ENCODE results near the gene NIPSNAP3A. TPM values are rescaled to one million over a fixed set of nuclear protein-coding genes. Genes with fewer than 3 reads are reported as not detected.
A peak's percentile ranks its signal among the peaks of the same experiment; 100 is the strongest.
"Not testable (repeated sequence)": the region's sequence is repeated elsewhere in the genome, so short reads cannot be mapped to it uniquely, and the experiment has no call there.

NIPSNAP3A gene
- total RNA-seq = 10 to 100 TPM; 16.8 to 28.1 (median 22.4) TPM
- long read RNA-seq, transcript NIPSNAP3A-201 (6 exons, 1,633 nt) = major isoform, 6 of 6 reads
- long read RNA-seq, partial matches to known transcripts = 0 of 6 reads
- long read RNA-seq, other reads (novel, unspliced or antisense) = 0 of 6 reads

DNA sequence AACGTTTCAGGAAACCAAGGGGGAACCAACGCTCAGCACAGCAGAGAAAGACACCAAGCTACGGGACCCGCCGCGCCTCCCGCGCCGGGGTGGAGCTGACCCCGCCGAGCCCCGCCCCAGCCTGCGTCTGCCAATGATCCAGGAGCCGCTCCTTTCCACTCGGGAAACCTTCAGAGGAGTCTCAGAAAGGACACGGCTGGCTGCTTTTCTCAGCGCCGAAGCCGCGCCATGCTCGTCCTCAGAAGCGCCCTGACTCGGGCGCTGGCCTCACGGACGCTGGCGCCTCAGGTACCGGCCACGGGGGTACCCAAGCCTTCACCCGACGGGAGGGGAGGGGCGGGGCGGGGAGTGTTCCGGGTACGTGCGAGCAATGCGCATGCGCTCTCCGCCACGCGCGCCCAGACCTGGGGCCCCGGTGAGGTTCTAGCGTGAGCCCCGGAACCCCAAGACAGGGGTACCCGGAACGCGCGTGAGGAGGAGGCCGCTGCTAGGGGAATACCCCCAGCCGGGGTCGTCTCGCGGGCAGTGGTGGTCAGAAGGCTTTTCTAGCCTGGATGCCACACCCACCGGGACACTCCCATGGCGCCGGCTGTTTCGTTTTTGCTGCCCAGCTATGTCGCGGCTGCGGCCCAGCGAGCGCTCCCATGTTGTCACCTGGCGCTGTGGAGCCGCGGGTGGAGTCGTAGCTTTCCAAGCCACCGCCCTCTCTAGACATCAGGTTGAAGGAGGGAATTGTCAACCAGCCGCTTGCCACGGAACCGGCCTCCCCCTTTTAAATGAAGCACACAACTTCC, at the start of gene NIPSNAP3A:
TSS of gene NIPSNAP3A (plus strand) at position 119 of the 794 bp plus-strand sequence. CDS start at position 229, 110 bp downstream.
- Histone ChIP-seq H3K36me3 (peaks cover 0 to 12% (median 4%) of the 10 kb centered on the region in 4 donors), H3K27me3 (no peaks in the 10 kb centered on the region), H3K4me1 (peaks cover 0 to 20% (median 4%) of the 10 kb centered on the region in 4 donors), H3K27ac (peak within 1 kb of the TSS; percentile 69 to 94 (median 86)), H3K4me3 (peak within 1 kb of the TSS; percentile 82 to 88 (median 86)), H3K9me3 (no peaks in the 10 kb centered on the region)
- TF ChIP-seq, protein P1, sequence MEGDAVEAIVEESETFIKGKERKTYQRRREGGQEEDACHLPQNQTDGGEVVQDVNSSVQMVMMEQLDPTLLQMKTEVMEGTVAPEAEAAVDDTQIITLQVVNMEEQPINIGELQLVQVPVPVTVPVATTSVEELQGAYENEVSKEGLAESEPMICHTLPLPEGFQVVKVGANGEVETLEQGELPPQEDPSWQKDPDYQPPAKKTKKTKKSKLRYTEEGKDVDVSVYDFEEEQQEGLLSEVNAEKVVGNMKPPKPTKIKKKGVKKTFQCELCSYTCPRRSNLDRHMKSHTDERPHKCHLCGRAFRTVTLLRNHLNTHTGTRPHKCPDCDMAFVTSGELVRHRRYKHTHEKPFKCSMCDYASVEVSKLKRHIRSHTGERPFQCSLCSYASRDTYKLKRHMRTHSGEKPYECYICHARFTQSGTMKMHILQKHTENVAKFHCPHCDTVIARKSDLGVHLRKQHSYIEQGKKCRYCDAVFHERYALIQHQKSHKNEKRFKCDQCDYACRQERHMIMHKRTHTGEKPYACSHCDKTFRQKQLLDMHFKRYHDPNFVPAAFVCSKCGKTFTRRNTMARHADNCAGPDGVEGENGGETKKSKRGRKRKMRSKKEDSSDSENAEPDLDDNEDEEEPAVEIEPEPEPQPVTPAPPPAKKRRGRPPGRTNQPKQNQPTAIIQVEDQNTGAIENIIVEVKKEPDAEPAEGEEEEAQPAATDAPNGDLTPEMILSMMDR (IDR thresholded peaks at IDR 0.05) = peak in 1 of 4 donors; percentile 4
- peak; percentile 57 for TF ChIP-seq POLR2A (IDR thresholded peaks at IDR 0.05)
- ATAC-seq (peak; percentile 88 to 95 (median 91)), DNase-seq (peak; percentile 92 to 93 (median 93))
- WGBS (ENCODE audit: insufficient coverage, low coverage, low lambda C conversion rate, missing lambda C conversion rate) = 0% methylated on average over 7 of the region's 71 CpGs
- intact Hi-C loops (cut with DNase I) = no loop called here

- H3K4me3 ChIP-seq = no peak overlapping the region
- WGBS (ENCODE audit: insufficient coverage, low coverage, low lambda C conversion rate, missing lambda C conversion rate) = 71% methylated on average over 3 of the region's 3 CpGs
- H3K27me3 ChIP-seq = no peaks in the 10 kb centered on the region
- no peak for DNase-seq
- TF ChIP-seq POLR2A (IDR thresholded peaks at IDR 0.05) = no peak
- TF ChIP-seq, protein P1 (IDR thresholded peaks at IDR 0.05) = no peak
- H3K4me1 ChIP-seq = no peaks in the 10 kb centered on the region
- no peaks in the 10 kb centered on the region for H3K36me3 ChIP-seq
- no peak overlapping the region for H3K27ac ChIP-seq
- no peak for ATAC-seq
- intact Hi-C loops (cut with DNase I) = no loop called here
- H3K9me3 ChIP-seq = no peaks in the 10 kb centered on the region
Observed at GRCh38 chr9:104700306-104700705, 47.2 kb upstream of the NIPSNAP3A start.

- ATAC-seq; intact Hi-C loops (cut with DNase I); H3K36me3 ChIP-seq; H3K27me3 ChIP-seq; DNase-seq; H3K27ac ChIP-seq; H3K4me1 ChIP-seq; H3K4me3 ChIP-seq; H3K9me3 ChIP-seq: not testable (repeated sequence)
- 60% methylated on average over 1 of the region's 1 CpG for WGBS (ENCODE audit: insufficient coverage, low coverage, low lambda C conversion rate, missing lambda C conversion rate)
Observed at GRCh38 chr9:104708737-104709136, 38.7 kb upstream of the NIPSNAP3A start.

DNA sequence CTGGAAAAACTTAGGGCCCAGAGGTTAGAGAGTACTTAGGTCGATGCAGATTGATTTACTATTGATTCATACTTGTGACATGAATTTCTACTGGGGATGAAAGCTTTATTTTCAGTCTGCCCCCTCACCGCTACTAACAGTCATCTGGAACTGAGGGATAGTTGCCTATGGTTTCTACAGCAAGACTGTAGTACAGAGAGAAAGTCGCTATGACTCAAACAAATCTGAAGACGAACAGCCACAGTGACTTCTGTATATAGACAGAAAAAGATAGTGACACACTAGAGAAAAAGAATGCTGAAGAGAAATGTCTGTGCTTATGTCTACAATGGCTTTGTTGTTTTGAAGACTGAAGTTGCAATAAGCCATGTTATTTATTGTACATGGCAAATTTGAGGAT, 35.9 kb upstream of the NIPSNAP3A start:
- Histone ChIP-seq H3K9me3 (no peaks in the 10 kb centered on the region), H3K4me3 (no peak overlapping the region), H3K27ac (no peak overlapping the region), H3K4me1 (no peaks in the 10 kb centered on the region), H3K36me3 (no peaks in the 10 kb centered on the region), H3K27me3 (no peaks in the 10 kb centered on the region)
- no peak for DNase-seq
- intact Hi-C loops (cut with DNase I) = no loop called here
- no peak for ATAC-seq
- WGBS (ENCODE audit: insufficient coverage, low coverage, low lambda C conversion rate, missing lambda C conversion rate) = 75% methylated on average over 3 of the region's 4 CpGs
- no peak for TF ChIP-seq POLR2A (IDR thresholded peaks at IDR 0.05)
- TF ChIP-seq, protein P1 (IDR thresholded peaks at IDR 0.05) = no peak

- ATAC-seq (no peak), DNase-seq (no peak)
- Histone ChIP-seq H3K27ac (no peak overlapping the region), H3K4me1 (no peaks in the 10 kb centered on the region), H3K27me3 (no peaks in the 10 kb centered on the region), H3K4me3 (no peak overlapping the region), H3K9me3 (no peaks in the 10 kb centered on the region), H3K36me3 (no peaks in the 10 kb centered on the region)
- WGBS (ENCODE audit: insufficient coverage, low coverage, low lambda C conversion rate, missing lambda C conversion rate) = 83% methylated on average over 1 of the region's 5 CpGs
- TF ChIP-seq POLR2A (IDR thresholded peaks at IDR 0.05) = no peak
- TF ChIP-seq, protein P1 (IDR thresholded peaks at IDR 0.05) = no peak
- intact Hi-C loops (cut with DNase I) = no loop called here
Observed at GRCh38 chr9:104725014-104725413, 22.5 kb upstream of the NIPSNAP3A start.
